Body of pancreas (tissue), 4 donors: ENCODE data around the gene AAGAB. TPM values are rescaled to one million over a fixed set of nuclear protein-coding genes. Genes with fewer than 3 reads are reported as not detected.
A peak's percentile ranks its signal among the peaks of the same experiment; 100 is the strongest.

Experiments
- ATAC-seq: fragments of 150-250 bp; one replicate; pipeline ENCODE4 v1.9.1; 2016
- DNase-seq, 4 donors: peaks; one replicate each; pipeline ENCODE4 v3.0.0-alpha.2; 2019
- H3K27ac ChIP-seq, 4 donors: fragments of 200-600 bp; sonication (generic); 1 replicate in 3 of 4; 2 replicates in 1 of 4; pipeline versions ENCODE4 v1.5.1 to v1.6.1; 2016 to 2019; ENCODE audit warnings: mild to moderate bottlenecking in 1 of 4, mixed read lengths in 1 of 4, moderate library complexity in 1 of 4
- H3K27me3 ChIP-seq, 2 donors: fragments of 200-600 bp; sonication (generic); one replicate each; pipeline ENCODE4 v1.6.0; 2016; ENCODE audit warnings: mild to moderate bottlenecking in 1 of 2
- H3K36me3 ChIP-seq, 2 donors: fragments of 200-600 bp; sonication (generic); replicated peaks in 1 of 2; 2 replicates each; pipeline ENCODE4 v1.5.1; 2016; ENCODE audit warnings: low read depth in 2 of 2; ENCODE audit not compliant: insufficient read depth in 1 of 2
- H3K4me1 ChIP-seq: fragments of 200-600 bp; sonication (generic); one replicate; pipeline ENCODE4 v1.6.0; 2016
- H3K4me3 ChIP-seq, 2 donors: fragments of 200-600 bp; sonication (generic); 1 replicate in 1 of 2; 2 replicates in 1 of 2; pipeline ENCODE4 v1.5.1; 2016 to 2019
- H3K9me3 ChIP-seq, 3 donors: fragments of 200-600 bp; sonication (generic); 1 replicate in 2 of 3; 2 replicates in 1 of 3; pipeline ENCODE4 v1.5.1; 2016
- CTCF ChIP-seq, 7 experiments: fragments of 450-650 bp in 4 of 7; fragments of 200-600 bp in 3 of 7; sonication (generic) in 3 of 7; IDR thresholded peaks; one replicate each; pipeline ENCODE4 v1.5.1; 2016 to 2019; ENCODE audit warnings: antibody characterized with exemption in 7 of 7
- POLR2A ChIP-seq, 3 donors: fragments of 450-650 bp; IDR thresholded peaks; one replicate each; pipeline ENCODE4 v1.6.1; 2016; ENCODE audit warnings: antibody characterized with exemption in 3 of 3, mild to moderate bottlenecking in 2 of 3
- WGBS, 2 donors: methylation state at CpG; one replicate each; pipeline ENCODE4 v1.1.5; 2017; 5-methylcytosine and 5-hydroxymethylcytosine counted together
- intact Hi-C: fragments of 100-400 bp; cut with DNase I; formaldehyde crosslinking; loops from one replicate; pipeline ENCODE4 v1.15.1; 2023
- total RNA-seq, 2 donors: library from RNA; depleted of rRNA; stranded (reverse); fragments of >200 nt; gene quantifications; one replicate each; pipeline ENCODE4 v1.1.0, GENCODE V29; 2016

The AAGAB gene
- total RNA-seq, 2 donors from 2014 or later, result 12.5 to 13.5 TPM

DNA sequence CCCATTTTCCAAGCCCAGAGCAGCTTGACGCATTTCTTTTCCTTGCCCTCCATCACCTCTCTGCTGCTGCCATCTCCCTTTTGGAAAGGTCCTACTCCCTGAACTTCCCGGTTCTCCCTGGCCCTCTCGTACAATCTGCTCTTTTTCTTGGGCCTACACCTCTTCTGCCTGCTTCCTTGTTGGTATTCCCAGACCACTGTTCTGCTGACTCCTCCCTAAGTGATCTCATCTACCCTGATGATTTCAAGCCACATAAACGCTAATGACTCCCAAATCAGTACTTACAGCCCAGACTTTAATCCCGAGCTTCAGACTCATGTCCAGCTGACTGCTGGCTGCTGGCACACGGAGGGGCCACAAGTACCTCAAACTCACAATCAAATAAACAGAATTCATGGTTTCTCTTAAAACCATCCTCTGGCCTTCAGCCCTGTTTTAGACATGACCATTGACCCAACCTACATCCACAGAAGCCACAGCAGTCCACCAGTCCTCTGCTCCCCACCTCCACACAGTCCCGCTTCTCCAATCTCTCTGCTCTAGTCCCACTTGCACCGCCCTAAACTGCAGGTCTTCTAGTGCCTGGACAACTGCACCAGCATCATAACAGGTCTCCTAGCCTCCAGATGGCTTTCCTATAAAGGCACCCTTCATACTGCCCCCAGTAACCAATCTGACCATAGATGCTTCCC is 57.6 kb downstream of the AAGAB start:
- TF ChIP-seq POLR2A (IDR thresholded peaks at IDR 0.05), result no peak
- TF ChIP-seq CTCF (IDR thresholded peaks at IDR 0.05), result no peak
- Histone ChIP-seq H3K27me3 (no peaks in the 10 kb centered on the region), H3K4me1 (peaks cover 11% of the 10 kb centered on the region), H3K9me3 (no peaks in the 10 kb centered on the region), H3K4me3 (no peak overlapping the region), H3K27ac (peak overlapping the region in 1 of 4 donors; percentile 20), H3K36me3 (no peaks in the 10 kb centered on the region)
- ATAC-seq (peak; percentile 33), DNase-seq (no peak)
- intact Hi-C loops, result no loop called here
- WGBS, 2 donors, result 78 to 89% methylated on average over 8 of the region's 8 CpGs

- Histone ChIP-seq H3K4me3 (no peak overlapping the region), H3K27me3 (no peaks in the 10 kb centered on the region), H3K36me3 (peaks cover 0 to under 1% of the 10 kb centered on the region in 2 donors), H3K27ac (no peak overlapping the region), H3K9me3 (no peaks in the 10 kb centered on the region), H3K4me1 (peaks cover 11% of the 10 kb centered on the region)
- no peak for TF ChIP-seq POLR2A (IDR thresholded peaks at IDR 0.05)
- no peak for TF ChIP-seq CTCF (IDR thresholded peaks at IDR 0.05)
- WGBS, 2 donors, result 91 to 97% methylated on average over 6 of the region's 6 CpGs
- no peak for DNase-seq
- no peak for ATAC-seq
- intact Hi-C loops, result no loop called here
Observed at GRCh38 chr15:67196222-67196621, 58.2 kb downstream of the AAGAB start.

DNA sequence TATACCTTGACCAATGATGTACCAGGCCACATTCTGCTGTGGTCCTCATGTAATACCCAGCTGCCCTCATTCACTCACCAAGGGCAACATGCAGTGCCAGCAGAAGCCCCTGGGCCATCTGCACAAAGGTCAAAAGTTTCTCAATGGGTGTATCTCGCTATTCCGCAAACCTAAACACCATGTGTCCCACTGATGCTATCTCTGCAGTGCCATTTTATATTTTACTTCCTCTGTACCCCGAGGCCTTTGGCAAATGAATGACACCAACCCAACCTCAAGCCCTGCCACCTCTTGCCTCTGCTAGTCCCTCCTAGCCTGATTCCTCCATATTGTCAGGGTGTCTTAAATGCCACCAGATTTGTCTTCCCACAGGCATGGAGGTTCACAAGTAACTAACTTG is 59.2 kb downstream of the AAGAB start:
- ATAC-seq, result no peak
- Histone ChIP-seq H3K9me3 (no peaks in the 10 kb centered on the region), H3K27ac (no peak overlapping the region), H3K27me3 (no peaks in the 10 kb centered on the region), H3K4me3 (no peak overlapping the region), H3K4me1 (peaks cover 5% of the 10 kb centered on the region), H3K36me3 (peaks cover 0 to 2% of the 10 kb centered on the region in 2 donors)
- DNase-seq, result no peak
- 91 to 100% methylated on average over 3 of the region's 3 CpGs for whole genome bisulfite sequencing, 2 donors
- TF ChIP-seq POLR2A (IDR thresholded peaks at IDR 0.05) (no peak), CTCF (IDR thresholded peaks at IDR 0.05) (no peak)
- intact Hi-C loops, result no loop called here

DNA sequence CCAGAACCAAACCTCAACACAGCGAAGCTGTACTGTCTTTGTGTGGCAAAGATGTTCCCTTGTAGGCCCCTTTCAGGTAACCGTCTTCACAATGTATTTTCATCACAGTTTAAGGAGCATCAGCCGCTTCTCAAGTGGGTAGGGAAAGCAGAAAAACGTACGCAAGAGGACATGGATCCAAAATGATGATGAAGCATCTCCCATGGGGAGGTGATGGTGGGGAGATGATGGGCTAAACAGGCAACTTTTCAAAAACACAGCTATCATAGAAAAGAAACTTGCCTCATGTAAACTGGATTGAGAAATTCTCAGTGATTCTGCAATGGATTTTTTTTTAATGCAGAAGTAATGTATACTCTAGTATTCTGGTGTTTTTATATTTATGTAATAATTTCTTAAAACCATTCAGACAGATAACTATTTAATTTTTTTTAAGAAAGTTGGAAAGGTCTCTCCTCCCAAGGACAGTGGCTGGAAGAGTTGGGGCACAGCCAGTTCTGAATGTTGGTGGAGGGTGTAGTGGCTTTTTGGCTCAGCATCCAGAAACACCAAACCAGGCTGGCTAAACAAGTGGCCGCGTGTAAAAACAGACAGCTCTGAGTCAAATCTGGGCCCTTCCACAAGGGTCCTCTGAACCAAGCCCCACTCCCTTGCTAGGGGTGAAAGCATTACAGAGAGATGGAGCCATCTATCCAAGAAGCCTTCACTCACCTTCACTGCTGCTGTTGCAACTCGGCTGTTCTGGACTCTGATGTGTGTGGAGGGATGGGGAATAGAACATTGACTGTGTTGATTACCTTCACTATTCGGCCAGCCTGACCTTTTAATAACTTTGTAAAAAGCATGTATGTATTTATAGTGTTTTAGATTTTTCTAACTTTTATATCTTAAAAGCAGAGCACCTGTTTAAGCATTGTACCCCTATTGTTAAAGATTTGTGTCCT is 60.0 kb downstream of the AAGAB start:
- WGBS, 2 donors, result 69 to 71% methylated on average over 9 of the region's 9 CpGs
- no peaks in the 10 kb centered on the region for H3K27me3 ChIP-seq
- peaks cover 0 to 3% of the 10 kb centered on the region in 2 donors for H3K36me3 ChIP-seq
- DNase-seq (no peak), ATAC-seq (no peak)
- no peak overlapping the region for H3K4me3 ChIP-seq
- H3K4me1 ChIP-seq, result no peaks in the 10 kb centered on the region
- peak overlapping the region in 1 of 4 donors; percentile 13 for H3K27ac ChIP-seq
- intact Hi-C loops, result no loop called here
- H3K9me3 ChIP-seq, result no peaks in the 10 kb centered on the region
- TF ChIP-seq POLR2A (IDR thresholded peaks at IDR 0.05), result no peak
- TF ChIP-seq CTCF (IDR thresholded peaks at IDR 0.05), result no peak
